HEK293 (cell line): ENCODE data around the gene ZFPM1.

Source experiments
- CTCF ChIA-PET: fragments of 350-600 bp; formaldehyde crosslinking; extraction: SDS; loops from one replicate; lab custom pipeline; 2021; ENCODE audit warnings: antibody characterized with exemption; lab: Yijun Ruan, JAX
- POLR2A ChIA-PET: fragments of 300-600 bp; formaldehyde crosslinking; extraction: SDS; loops from one replicate; lab custom pipeline; 2020; ENCODE audit warnings: antibody characterized with exemption, inconsistent platforms; lab: Yijun Ruan, JAX
- H3K27ac ChIP-seq: fragments of 200-500 bp; sonication (Bioruptor generic); 2 replicates; pipeline ENCODE4 v1.5.1; 2014; ENCODE audit warnings: low read depth, low read length, control low read depth, inconsistent platforms; ENCODE audit errors: extremely low read depth
- H3K36me3 ChIP-seq, 2 experiments: fragments of 200-500 bp in 1 of 2; sonication (Bioruptor generic) in 1 of 2; 1 replicate in 1 of 2; 2 replicates in 1 of 2; pipeline ENCODE4 v1.5.1; 2014 to 2017; ENCODE audit warnings: inconsistent platforms in 2 of 2, low read length in 2 of 2; ENCODE audit not compliant: control insufficient read depth in 2 of 2, insufficient read depth in 1 of 2
- H3K4me1 ChIP-seq: fragments of 200-500 bp; sonication (Bioruptor generic); 2 replicates; pipeline ENCODE4 v1.5.1; 2014; ENCODE audit warnings: mild to moderate bottlenecking, low read length, inconsistent platforms; ENCODE audit not compliant: control insufficient read depth, insufficient read depth
- H3K4me3 ChIP-seq: 2 replicates; pipeline ENCODE4 v1.5.1; 2011; ENCODE audit warnings: low read depth, mild to moderate bottlenecking, control low read depth, low read length, moderate library complexity
- H3K9me3 ChIP-seq: fragments of 200-500 bp; sonication (Bioruptor generic); 2 replicates; pipeline ENCODE4 v1.5.1; 2014; ENCODE audit warnings: low read depth, low read length, inconsistent platforms; ENCODE audit not compliant: control insufficient read depth, insufficient read depth
- EGR2 ChIP-seq: fragments of 450-650 bp; formaldehyde crosslinking; IDR thresholded peaks from 2 replicates; pipeline ENCODE4 v1.5.1; 2016; ENCODE audit warnings: low read depth, missing biosample characterization, missing genetic modification characterization
- HOXA7 ChIP-seq: sonication (generic); formaldehyde crosslinking; IDR thresholded peaks from 2 replicates; pipeline ENCODE4 v1.8.1; 2022; ENCODE audit warnings: missing genetic modification reagents, borderline replicate concordance
- PBX3 ChIP-seq: sonication (generic); formaldehyde crosslinking; IDR thresholded peaks from 2 replicates; pipeline ENCODE4 v1.8.1; 2022; ENCODE audit warnings: mild to moderate bottlenecking, moderate library complexity, missing genetic modification reagents
- SCRT2 ChIP-seq: fragments of 450-650 bp; formaldehyde crosslinking; IDR thresholded peaks from 2 replicates; pipeline ENCODE4 v1.5.1; 2016; ENCODE audit warnings: missing biosample characterization, missing genetic modification characterization
- SETDB1 ChIP-seq: IDR thresholded peaks from one replicate; pipeline ENCODE4 v1.6.1; 2017; ENCODE audit warnings: mild to moderate bottlenecking, low read length, moderate library complexity, mixed read lengths; ENCODE audit not compliant: insufficient read length
- SP2 ChIP-seq: fragments of 450-650 bp; formaldehyde crosslinking; IDR thresholded peaks from 2 replicates; pipeline ENCODE4 v1.5.1; 2016; ENCODE audit warnings: missing biosample characterization, missing genetic modification characterization
- WT1 ChIP-seq: fragments of 450-650 bp; formaldehyde crosslinking; IDR thresholded peaks from 2 replicates; pipeline ENCODE4 v1.5.1; 2016; ENCODE audit warnings: missing biosample characterization, missing genetic modification characterization
- ZFHX2 ChIP-seq: fragments of 450-650 bp; formaldehyde crosslinking; conservative IDR thresholded peaks from 2 replicates; pipeline ENCODE4 v1.5.1; 2016; ENCODE audit warnings: missing biosample characterization, missing genetic modification characterization
- ZFP37 ChIP-seq: fragments of 450-650 bp; formaldehyde crosslinking; IDR thresholded peaks from 2 replicates; pipeline ENCODE4 v1.5.1; 2016; ENCODE audit warnings: missing biosample characterization, missing genetic modification characterization
- ZNF133 ChIP-seq: fragments of 450-650 bp; formaldehyde crosslinking; IDR thresholded peaks from 2 replicates; pipeline ENCODE4 v1.5.1; 2016; ENCODE audit warnings: missing biosample characterization, missing genetic modification characterization
- ZNF157 ChIP-seq: fragments of 450-650 bp; formaldehyde crosslinking; IDR thresholded peaks from 2 replicates; pipeline ENCODE4 v1.5.1; 2016; ENCODE audit warnings: missing biosample characterization, missing genetic modification characterization
- ZNF341 ChIP-seq: fragments of 450-650 bp; formaldehyde crosslinking; IDR thresholded peaks from 2 replicates; pipeline ENCODE4; 2016; ENCODE audit warnings: low read depth, missing biosample characterization, missing genetic modification characterization
- ZNF560 ChIP-seq: fragments of 450-650 bp; formaldehyde crosslinking; IDR thresholded peaks from 2 replicates; pipeline ENCODE4 v1.5.1; 2017; ENCODE audit warnings: missing biosample characterization, missing genetic modification characterization, borderline replicate concordance
- ZNF626 ChIP-seq: fragments of 450-650 bp; sonication (Bioruptor Pico); formaldehyde crosslinking; IDR thresholded peaks from 2 replicates; pipeline ENCODE4 v1.5.1; 2018; ENCODE audit warnings: missing biosample characterization, missing genetic modification characterization, inconsistent platforms
- TF ChIP-seq, protein P1 (sequence below): fragments of 450-650 bp; formaldehyde crosslinking; IDR thresholded peaks from 2 replicates; pipeline ENCODE4 v1.5.1; 2016; ENCODE audit warnings: missing biosample characterization, missing genetic modification characterization
- TF ChIP-seq, protein P2 (sequence below): fragments of 450-650 bp; formaldehyde crosslinking; IDR thresholded peaks from 2 replicates; pipeline ENCODE4 v1.5.1; 2016; ENCODE audit warnings: missing biosample characterization, missing genetic modification characterization
- TF ChIP-seq, protein P3 (sequence below): fragments of 450-650 bp; formaldehyde crosslinking; IDR thresholded peaks from 2 replicates; pipeline ENCODE4 v1.5.1; 2016; ENCODE audit warnings: missing biosample characterization, missing genetic modification characterization, borderline replicate concordance
- TF ChIP-seq, protein P4 (sequence below): fragments of 450-650 bp; formaldehyde crosslinking; IDR thresholded peaks from 2 replicates; pipeline ENCODE4 v1.5.0; 2017; ENCODE audit warnings: missing biosample characterization, missing genetic modification characterization, borderline replicate concordance
- TF ChIP-seq, protein P5 (sequence below): fragments of 450-650 bp; formaldehyde crosslinking; IDR thresholded peaks from 2 replicates; pipeline ENCODE4 v1.5.1; 2017; ENCODE audit warnings: missing biosample characterization, missing genetic modification characterization
- TF ChIP-seq, protein P6 (sequence below): fragments of 450-650 bp; formaldehyde crosslinking; IDR thresholded peaks from 2 replicates; pipeline ENCODE4 v1.5.1; 2016; ENCODE audit warnings: missing biosample characterization, missing genetic modification characterization

Gene ZFPM1

GRCh38 chr16:88530858-88531203 lies 77.8 kb downstream of the ZFPM1 start:
- no peak overlapping the region for H3K4me3 ChIP-seq
- H3K4me1 ChIP-seq, result peaks cover 6% of the 10 kb centered on the region; the same call in 1 of the 2 replicates
- CTCF ChIA-PET, result interaction anchor here (0.6 kb wide), 1 partner anchor 89 kb away, joined by 5 read pairs; no protein-coding TSS in a partner anchor
- H3K9me3 ChIP-seq, result no peaks in the 10 kb centered on the region
- H3K27ac ChIP-seq, result no peak overlapping the region
- TF ChIP-seq ZNF341, result peak; percentile 87
- no peak for TF ChIP-seq ZFP37
- TF ChIP-seq, protein P1, sequence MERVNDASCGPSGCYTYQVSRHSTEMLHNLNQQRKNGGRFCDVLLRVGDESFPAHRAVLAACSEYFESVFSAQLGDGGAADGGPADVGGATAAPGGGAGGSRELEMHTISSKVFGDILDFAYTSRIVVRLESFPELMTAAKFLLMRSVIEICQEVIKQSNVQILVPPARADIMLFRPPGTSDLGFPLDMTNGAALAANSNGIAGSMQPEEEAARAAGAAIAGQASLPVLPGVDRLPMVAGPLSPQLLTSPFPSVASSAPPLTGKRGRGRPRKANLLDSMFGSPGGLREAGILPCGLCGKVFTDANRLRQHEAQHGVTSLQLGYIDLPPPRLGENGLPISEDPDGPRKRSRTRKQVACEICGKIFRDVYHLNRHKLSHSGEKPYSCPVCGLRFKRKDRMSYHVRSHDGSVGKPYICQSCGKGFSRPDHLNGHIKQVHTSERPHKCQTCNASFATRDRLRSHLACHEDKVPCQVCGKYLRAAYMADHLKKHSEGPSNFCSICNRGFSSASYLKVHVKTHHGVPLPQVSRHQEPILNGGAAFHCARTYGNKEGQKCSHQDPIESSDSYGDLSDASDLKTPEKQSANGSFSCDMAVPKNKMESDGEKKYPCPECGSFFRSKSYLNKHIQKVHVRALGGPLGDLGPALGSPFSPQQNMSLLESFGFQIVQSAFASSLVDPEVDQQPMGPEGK, result peak; percentile 37; the same call in 1 of the 2 replicates
- TF ChIP-seq, all 188 proteins: peak for 2
- peaks cover 0 to 40% of the 10 kb centered on the region in 2 experiments; a peak in 1 of 3 replicates for H3K36me3 ChIP-seq
- POLR2A ChIA-PET, result no interaction called here

GRCh38 chr16:88531346-88531745 lies 78.3 kb downstream of the ZFPM1 start:
- Histone ChIP-seq H3K27ac (no peak overlapping the region), H3K36me3 (peaks cover 0 to 40% of the 10 kb centered on the region in 2 experiments; a peak in 1 of 3 replicates), H3K4me1 (peaks cover 6% of the 10 kb centered on the region; the same call in 1 of the 2 replicates), H3K9me3 (no peaks in the 10 kb centered on the region), H3K4me3 (no peak overlapping the region)
- TF ChIP-seq, protein P2, sequence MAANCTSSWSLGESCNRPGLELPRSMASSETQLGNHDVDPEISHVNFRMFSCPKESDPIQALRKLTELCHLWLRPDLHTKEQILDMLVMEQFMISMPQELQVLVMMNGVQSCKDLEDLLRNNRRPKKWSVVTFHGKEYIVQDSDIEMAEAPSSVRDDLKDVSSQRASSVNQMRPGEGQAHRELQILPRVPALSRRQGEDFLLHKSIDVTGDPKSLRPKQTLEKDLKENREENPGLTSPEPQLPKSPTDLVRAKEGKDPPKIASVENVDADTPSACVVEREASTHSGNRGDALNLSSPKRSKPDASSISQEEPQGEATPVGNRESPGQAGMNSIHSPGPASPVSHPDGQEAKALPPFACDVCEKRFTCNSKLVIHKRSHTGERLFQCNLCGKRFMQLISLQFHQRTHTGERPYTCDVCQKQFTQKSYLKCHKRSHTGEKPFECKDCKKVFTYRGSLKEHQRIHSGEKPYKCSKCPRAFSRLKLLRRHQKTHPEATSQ (tag by site-specific recombination), result no peak
- TF ChIP-seq SETDB1, result no peak
- no peak for TF ChIP-seq ZNF133 (tag by site-specific recombination)
- TF ChIP-seq, protein P3, sequence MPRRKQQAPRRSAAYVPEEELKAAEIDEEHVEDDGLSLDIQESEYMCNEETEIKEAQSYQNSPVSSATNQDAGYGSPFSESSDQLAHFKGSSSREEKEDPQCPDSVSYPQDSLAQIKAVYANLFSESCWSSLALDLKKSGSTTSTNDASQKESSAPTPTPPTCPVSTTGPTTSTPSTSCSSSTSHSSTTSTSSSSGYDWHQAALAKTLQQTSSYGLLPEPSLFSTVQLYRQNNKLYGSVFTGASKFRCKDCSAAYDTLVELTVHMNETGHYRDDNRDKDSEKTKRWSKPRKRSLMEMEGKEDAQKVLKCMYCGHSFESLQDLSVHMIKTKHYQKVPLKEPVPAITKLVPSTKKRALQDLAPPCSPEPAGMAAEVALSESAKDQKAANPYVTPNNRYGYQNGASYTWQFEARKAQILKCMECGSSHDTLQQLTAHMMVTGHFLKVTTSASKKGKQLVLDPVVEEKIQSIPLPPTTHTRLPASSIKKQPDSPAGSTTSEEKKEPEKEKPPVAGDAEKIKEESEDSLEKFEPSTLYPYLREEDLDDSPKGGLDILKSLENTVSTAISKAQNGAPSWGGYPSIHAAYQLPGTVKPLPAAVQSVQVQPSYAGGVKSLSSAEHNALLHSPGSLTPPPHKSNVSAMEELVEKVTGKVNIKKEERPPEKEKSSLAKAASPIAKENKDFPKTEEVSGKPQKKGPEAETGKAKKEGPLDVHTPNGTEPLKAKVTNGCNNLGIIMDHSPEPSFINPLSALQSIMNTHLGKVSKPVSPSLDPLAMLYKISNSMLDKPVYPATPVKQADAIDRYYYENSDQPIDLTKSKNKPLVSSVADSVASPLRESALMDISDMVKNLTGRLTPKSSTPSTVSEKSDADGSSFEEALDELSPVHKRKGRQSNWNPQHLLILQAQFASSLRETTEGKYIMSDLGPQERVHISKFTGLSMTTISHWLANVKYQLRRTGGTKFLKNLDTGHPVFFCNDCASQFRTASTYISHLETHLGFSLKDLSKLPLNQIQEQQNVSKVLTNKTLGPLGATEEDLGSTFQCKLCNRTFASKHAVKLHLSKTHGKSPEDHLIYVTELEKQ (tag by site-specific recombination), result no peak
- TF ChIP-seq HOXA7, result no peak
- TF ChIP-seq SCRT2, result no peak
- TF ChIP-seq, protein P4, sequence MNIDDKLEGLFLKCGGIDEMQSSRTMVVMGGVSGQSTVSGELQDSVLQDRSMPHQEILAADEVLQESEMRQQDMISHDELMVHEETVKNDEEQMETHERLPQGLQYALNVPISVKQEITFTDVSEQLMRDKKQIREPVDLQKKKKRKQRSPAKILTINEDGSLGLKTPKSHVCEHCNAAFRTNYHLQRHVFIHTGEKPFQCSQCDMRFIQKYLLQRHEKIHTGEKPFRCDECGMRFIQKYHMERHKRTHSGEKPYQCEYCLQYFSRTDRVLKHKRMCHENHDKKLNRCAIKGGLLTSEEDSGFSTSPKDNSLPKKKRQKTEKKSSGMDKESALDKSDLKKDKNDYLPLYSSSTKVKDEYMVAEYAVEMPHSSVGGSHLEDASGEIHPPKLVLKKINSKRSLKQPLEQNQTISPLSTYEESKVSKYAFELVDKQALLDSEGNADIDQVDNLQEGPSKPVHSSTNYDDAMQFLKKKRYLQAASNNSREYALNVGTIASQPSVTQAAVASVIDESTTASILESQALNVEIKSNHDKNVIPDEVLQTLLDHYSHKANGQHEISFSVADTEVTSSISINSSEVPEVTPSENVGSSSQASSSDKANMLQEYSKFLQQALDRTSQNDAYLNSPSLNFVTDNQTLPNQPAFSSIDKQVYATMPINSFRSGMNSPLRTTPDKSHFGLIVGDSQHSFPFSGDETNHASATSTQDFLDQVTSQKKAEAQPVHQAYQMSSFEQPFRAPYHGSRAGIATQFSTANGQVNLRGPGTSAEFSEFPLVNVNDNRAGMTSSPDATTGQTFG (tag by site-specific recombination), result no peak
- no peak for TF ChIP-seq SP2 (tag by site-specific recombination)
- TF ChIP-seq, protein P5, sequence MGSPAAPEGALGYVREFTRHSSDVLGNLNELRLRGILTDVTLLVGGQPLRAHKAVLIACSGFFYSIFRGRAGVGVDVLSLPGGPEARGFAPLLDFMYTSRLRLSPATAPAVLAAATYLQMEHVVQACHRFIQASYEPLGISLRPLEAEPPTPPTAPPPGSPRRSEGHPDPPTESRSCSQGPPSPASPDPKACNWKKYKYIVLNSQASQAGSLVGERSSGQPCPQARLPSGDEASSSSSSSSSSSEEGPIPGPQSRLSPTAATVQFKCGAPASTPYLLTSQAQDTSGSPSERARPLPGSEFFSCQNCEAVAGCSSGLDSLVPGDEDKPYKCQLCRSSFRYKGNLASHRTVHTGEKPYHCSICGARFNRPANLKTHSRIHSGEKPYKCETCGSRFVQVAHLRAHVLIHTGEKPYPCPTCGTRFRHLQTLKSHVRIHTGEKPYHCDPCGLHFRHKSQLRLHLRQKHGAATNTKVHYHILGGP (tag by site-specific recombination), result no peak
- no peak for TF ChIP-seq ZNF560
- peak; percentile 71 for TF ChIP-seq ZFHX2 (tag by site-specific recombination)
- no peak for TF ChIP-seq WT1
- TF ChIP-seq, protein P6, sequence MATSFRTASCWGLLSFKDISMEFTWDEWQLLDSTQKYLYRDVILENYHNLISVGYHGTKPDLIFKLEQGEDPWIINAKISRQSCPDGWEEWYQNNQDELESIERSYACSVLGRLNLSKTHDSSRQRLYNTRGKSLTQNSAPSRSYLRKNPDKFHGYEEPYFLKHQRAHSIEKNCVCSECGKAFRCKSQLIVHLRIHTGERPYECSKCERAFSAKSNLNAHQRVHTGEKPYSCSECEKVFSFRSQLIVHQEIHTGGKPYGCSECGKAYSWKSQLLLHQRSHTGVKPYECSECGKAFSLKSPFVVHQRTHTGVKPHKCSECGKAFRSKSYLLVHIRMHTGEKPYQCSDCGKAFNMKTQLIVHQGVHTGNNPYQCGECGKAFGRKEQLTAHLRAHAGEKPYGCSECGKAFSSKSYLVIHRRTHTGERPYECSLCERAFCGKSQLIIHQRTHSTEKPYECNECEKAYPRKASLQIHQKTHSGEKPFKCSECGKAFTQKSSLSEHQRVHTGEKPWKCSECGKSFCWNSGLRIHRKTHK (tag by site-specific recombination), result no peak
- TF ChIP-seq EGR2, result peak; percentile 60; the same call in 1 of the 2 replicates
- TF ChIP-seq ZNF157 (tag by site-specific recombination), result no peak
- TF ChIP-seq PBX3 (CRISPR knock-in tag), result no peak
- no peak for TF ChIP-seq ZNF626 (tag by site-specific recombination)
- ChIA-PET POLR2A (no interaction called here), CTCF (no interaction called here)
